Measurements from ENCODE around the gene SNRPD2.

DNA sequence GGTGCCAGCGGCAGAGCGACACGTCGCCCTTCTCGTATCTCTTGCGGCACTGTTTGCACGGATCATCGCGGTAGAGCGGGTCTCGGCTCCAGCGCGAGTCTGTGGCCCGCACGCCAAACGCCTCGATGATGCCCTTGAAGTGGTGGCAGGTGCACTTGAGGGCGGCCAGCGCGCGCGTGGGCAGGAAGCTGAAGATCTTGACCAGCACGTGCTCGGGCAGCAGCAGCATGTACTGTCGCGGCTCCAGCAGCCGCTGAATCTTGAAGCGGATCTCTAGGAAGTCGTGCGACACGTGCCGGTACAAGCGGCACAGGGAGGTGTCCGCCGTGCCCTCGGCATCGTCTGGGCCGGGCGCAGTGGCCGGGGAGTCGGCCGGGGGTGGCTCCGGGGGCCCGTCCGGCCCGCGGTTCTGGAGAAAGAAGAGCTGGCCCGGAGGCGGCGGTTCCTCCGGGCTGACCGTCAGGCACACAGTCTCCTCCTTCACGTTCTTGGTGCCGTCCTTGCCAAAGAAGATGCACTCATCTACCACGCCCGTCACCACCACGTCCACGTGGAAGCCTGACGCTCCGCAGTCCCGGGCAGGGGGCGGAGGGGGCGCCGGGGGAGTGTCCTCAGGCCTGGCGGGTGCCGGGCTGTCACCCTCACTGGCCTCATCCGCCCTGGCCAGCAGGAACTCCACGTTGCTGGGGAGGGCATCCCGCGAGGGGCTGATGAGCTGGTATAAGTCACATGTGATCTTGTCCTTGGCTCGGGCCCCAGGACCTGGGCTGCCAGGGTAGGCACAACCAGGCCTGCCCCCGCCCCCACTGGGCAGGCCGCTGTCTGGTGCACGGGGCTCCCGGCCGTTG, 20.3 kb upstream of the SNRPD2 start:
- TF ChIP-seq ZFP3 (CRISPR knock-in tag; IDR thresholded peaks at IDR 0.05) (no peak), OSR1 (CRISPR knock-in tag; IDR thresholded peaks at IDR 0.05) (no peak), ARNTL (CRISPR knock-in tag; IDR thresholded peaks at IDR 0.05; ENCODE audit: borderline replicate concordance, low read depth) (no peak), CSDC2 (CRISPR knock-in tag; IDR thresholded peaks at IDR 0.05) (no peak), TOX (CRISPR knock-in tag; IDR thresholded peaks at IDR 0.05; ENCODE audit: borderline replicate concordance) (no peak), ESRRG (CRISPR knock-in tag; IDR thresholded peaks at IDR 0.05) (no peak)
- TF ChIP-seq, protein P1, sequence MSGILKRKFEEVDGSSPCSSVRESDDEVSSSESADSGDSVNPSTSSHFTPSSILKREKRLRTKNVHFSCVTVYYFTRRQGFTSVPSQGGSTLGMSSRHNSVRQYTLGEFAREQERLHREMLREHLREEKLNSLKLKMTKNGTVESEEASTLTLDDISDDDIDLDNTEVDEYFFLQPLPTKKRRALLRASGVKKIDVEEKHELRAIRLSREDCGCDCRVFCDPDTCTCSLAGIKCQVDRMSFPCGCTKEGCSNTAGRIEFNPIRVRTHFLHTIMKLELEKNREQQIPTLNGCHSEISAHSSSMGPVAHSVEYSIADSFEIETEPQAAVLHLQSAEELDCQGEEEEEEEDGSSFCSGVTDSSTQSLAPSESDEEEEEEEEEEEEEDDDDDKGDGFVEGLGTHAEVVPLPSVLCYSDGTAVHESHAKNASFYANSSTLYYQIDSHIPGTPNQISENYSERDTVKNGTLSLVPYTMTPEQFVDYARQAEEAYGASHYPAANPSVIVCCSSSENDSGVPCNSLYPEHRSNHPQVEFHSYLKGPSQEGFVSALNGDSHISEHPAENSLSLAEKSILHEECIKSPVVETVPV (CRISPR knock-in tag; IDR thresholded peaks at IDR 0.05): no peak
- TF ChIP-seq, protein P2, sequence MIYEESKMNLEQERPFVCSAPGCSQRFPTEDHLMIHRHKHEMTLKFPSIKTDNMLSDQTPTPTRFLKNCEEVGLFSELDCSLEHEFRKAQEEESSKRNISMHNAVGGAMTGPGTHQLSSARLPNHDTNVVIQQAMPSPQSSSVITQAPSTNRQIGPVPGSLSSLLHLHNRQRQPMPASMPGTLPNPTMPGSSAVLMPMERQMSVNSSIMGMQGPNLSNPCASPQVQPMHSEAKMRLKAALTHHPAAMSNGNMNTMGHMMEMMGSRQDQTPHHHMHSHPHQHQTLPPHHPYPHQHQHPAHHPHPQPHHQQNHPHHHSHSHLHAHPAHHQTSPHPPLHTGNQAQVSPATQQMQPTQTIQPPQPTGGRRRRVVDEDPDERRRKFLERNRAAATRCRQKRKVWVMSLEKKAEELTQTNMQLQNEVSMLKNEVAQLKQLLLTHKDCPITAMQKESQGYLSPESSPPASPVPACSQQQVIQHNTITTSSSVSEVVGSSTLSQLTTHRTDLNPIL (CRISPR knock-in tag; IDR thresholded peaks at IDR 0.05; ENCODE audit: low read depth): no peak
